Left ventricle myocardium inferior (tissue), 1 donor: Measurements from ENCODE around the gene EIF4G1. TPM values are rescaled to one million over a fixed set of nuclear protein-coding genes. Genes with fewer than 3 reads are reported as not detected.

Experiments used
- DNase-seq: peaks from one replicate; pipeline ENCODE4 v3.0.0-alpha.2; 2020
- H3K27ac ChIP-seq: fragments of 200-600 bp; replicated peaks from 2 replicates; pipeline ENCODE4 v1.8.0; 2021
- H3K27me3 ChIP-seq: fragments of 200-600 bp; 2 replicates; pipeline ENCODE4 v1.8.0; 2021; ENCODE audit warnings: low read depth
- H3K36me3 ChIP-seq: fragments of 200-600 bp; 2 replicates; pipeline ENCODE4 v1.8.0; 2021
- H3K4me1 ChIP-seq: fragments of 200-600 bp; 2 replicates; pipeline ENCODE4 v1.8.0; 2021
- H3K4me3 ChIP-seq: fragments of 200-600 bp; 2 replicates; pipeline ENCODE4 v1.8.0; 2021; ENCODE audit warnings: mild to moderate bottlenecking, moderate library complexity
- H3K9me3 ChIP-seq: fragments of 200-600 bp; replicated peaks from 2 replicates; pipeline ENCODE4 v1.8.0; 2021
- CTCF ChIP-seq: fragments of 200-600 bp; IDR thresholded peaks from 2 replicates; pipeline ENCODE4 v1.8.0; 2021; ENCODE audit warnings: antibody characterized with exemption, mild to moderate bottlenecking, borderline replicate concordance
- intact Hi-C: fragments of 100-400 bp; cut with micrococcal nuclease; formaldehyde crosslinking; loops from one replicate; pipeline ENCODE4 v1.11.0; 2022
- total RNA-seq: library from RNA; stranded (reverse); fragmentation: NEBNext Ultra II Directional; extraction: Animal tissue kit (Norgen Biotek cat#: 25700); gene quantifications from one replicate; pipeline ENCODE4 v1.2.1, GENCODE V29; 2021
- donor health status: DM: no; HTN: yes; CAD: no; lungs with severe emphysema.

EIF4G1 gene
- total RNA-seq, 1 donor from 2014 or later, result 224 TPM

GRCh38 chr3:184350618-184351017 lies 36.2 kb downstream of the EIF4G1 start:
- intact Hi-C loops, result no loop called here
- Histone ChIP-seq H3K4me1 (peaks cover 11% of the 10 kb centered on the region), H3K27ac (no peak overlapping the region), H3K27me3 (no peaks in the 10 kb centered on the region), H3K9me3 (no peaks in the 10 kb centered on the region), H3K36me3 (peaks cover 12% of the 10 kb centered on the region), H3K4me3 (no peak overlapping the region)
- no peak for TF ChIP-seq CTCF
- no peak for DNase-seq

GRCh38 chr3:184351511-184352148 lies 37.2 kb downstream of the EIF4G1 start:
- Histone ChIP-seq H3K27ac (no peak overlapping the region), H3K27me3 (no peaks in the 10 kb centered on the region), H3K9me3 (no peaks in the 10 kb centered on the region), H3K4me1 (peaks cover 5% of the 10 kb centered on the region), H3K36me3 (peaks cover 14% of the 10 kb centered on the region), H3K4me3 (no peak overlapping the region)
- intact Hi-C loops, result no loop called here
- DNase-seq, result no peak
- no peak for TF ChIP-seq CTCF

GRCh38 chr3:184352149-184352785 lies 37.9 kb downstream of the EIF4G1 start:
- Histone ChIP-seq H3K4me3 (no peak overlapping the region), H3K27ac (no peak overlapping the region), H3K4me1 (peaks cover 5% of the 10 kb centered on the region), H3K36me3 (peaks cover 14% of the 10 kb centered on the region), H3K9me3 (no peaks in the 10 kb centered on the region), H3K27me3 (no peaks in the 10 kb centered on the region)
- no peak for DNase-seq
- no peak for TF ChIP-seq CTCF
- intact Hi-C loops, result no loop called here

GRCh38 chr3:184352897-184353545 lies 38.6 kb downstream of the EIF4G1 start:
- peaks cover 19% of the 10 kb centered on the region for H3K36me3 ChIP-seq
- no peaks in the 10 kb centered on the region for H3K9me3 ChIP-seq
- no peaks in the 10 kb centered on the region for H3K4me1 ChIP-seq
- intact Hi-C loops, result no loop called here
- no peak for TF ChIP-seq CTCF
- DNase-seq, result no peak
- no peak overlapping the region for H3K4me3 ChIP-seq
- no peak overlapping the region for H3K27ac ChIP-seq
- no peaks in the 10 kb centered on the region for H3K27me3 ChIP-seq

GRCh38 chr3:184353546-184353941 lies 39.1 kb downstream of the EIF4G1 start:
- no peak for TF ChIP-seq CTCF
- Histone ChIP-seq H3K36me3 (peaks cover 20% of the 10 kb centered on the region), H3K9me3 (no peaks in the 10 kb centered on the region), H3K27ac (no peak overlapping the region), H3K4me1 (no peaks in the 10 kb centered on the region), H3K4me3 (no peak overlapping the region), H3K27me3 (no peaks in the 10 kb centered on the region)
- no peak for DNase-seq
- intact Hi-C loops, result no loop called here
